Sigmoid colon (tissue), 4 donors: ENCODE measurements around the gene STK24.
"Not testable (repeated sequence)": the region's sequence is repeated elsewhere in the genome, so short reads cannot be mapped to it uniquely, and the experiment has no call there.

Experiments used
- CTCF ChIP-seq, 4 experiments: fragments of 450-650 bp in 3 of 4; fragments of 200-600 bp in 1 of 4; IDR thresholded peaks; one replicate each; pipeline ENCODE4 v1.5.1; 2016 to 2019; ENCODE audit warnings: antibody characterized with exemption in 4 of 4, mild to moderate bottlenecking in 3 of 4, moderate library complexity in 2 of 4
- EP300 ChIP-seq, 4 donors: sonication (generic); formaldehyde crosslinking; IDR thresholded peaks; one replicate each; pipeline ENCODE4 v1.6.1; 2017; ENCODE audit warnings: antibody characterized with exemption in 4 of 4
- POLR2AphosphoS5 ChIP-seq, 4 donors: sonication (generic); formaldehyde crosslinking; IDR thresholded peaks; one replicate each; pipeline ENCODE4 v1.6.1; 2017; ENCODE audit warnings: antibody characterized with exemption in 4 of 4

- TF ChIP-seq CTCF, POLR2AphosphoS5, EP300 (IDR thresholded peaks at IDR 0.05): not testable (repeated sequence)
These were observed 38.7 kb upstream of the STK24 start for GRCh38 chr13:98615595-98615994.
